Neutrophil (primary cell): ENCODE data around the gene ARL8B.

Experiments used
- H3K27ac ChIP-seq: fragments of 200-600 bp; sonication (generic); 2 replicates; pipeline ENCODE4 v1.5.1; 2016; ENCODE audit warnings: mild to moderate bottlenecking, moderate library complexity
- H3K27me3 ChIP-seq: fragments of 200-600 bp; sonication (generic); 2 replicates; pipeline ENCODE4 v1.6.0; 2016; ENCODE audit warnings: mild to moderate bottlenecking
- H3K36me3 ChIP-seq: fragments of 200-600 bp; sonication (generic); 2 replicates; pipeline ENCODE4 v1.5.1; 2017
- H3K4me1 ChIP-seq, 2 experiments: fragments of 200-600 bp in 1 of 2; sonication (generic) in 1 of 2; 1 replicate in 1 of 2; 2 replicates in 1 of 2; pipeline versions ENCODE4 v1.5.1 to v1.6.1; 2013 to 2016; ENCODE audit warnings: low read depth in 1 of 2, low read length in 1 of 2, mild to moderate bottlenecking in 1 of 2, moderate library complexity in 1 of 2; ENCODE audit not compliant: control insufficient read depth in 1 of 2, insufficient read depth in 1 of 2
- H3K4me3 ChIP-seq, 2 experiments: fragments of 200-600 bp in 1 of 2; sonication (generic) in 1 of 2; 1 replicate in 1 of 2; 2 replicates in 1 of 2; pipeline ENCODE4 v1.5.1; 2013 to 2016; ENCODE audit warnings: low read depth in 1 of 2, low read length in 1 of 2, mild to moderate bottlenecking in 1 of 2, moderate library complexity in 1 of 2
- H3K9me3 ChIP-seq: fragments of 200-600 bp; sonication (generic); 2 replicates; pipeline ENCODE4 v1.5.1; 2016
- TF ChIP-seq, protein P1 (sequence below): fragments of 200-600 bp; sonication (generic); IDR thresholded peaks from 2 replicates; pipeline ENCODE4 v1.5.1; 2016; ENCODE audit warnings: antibody characterized with exemption

Gene ARL8B

DNA sequence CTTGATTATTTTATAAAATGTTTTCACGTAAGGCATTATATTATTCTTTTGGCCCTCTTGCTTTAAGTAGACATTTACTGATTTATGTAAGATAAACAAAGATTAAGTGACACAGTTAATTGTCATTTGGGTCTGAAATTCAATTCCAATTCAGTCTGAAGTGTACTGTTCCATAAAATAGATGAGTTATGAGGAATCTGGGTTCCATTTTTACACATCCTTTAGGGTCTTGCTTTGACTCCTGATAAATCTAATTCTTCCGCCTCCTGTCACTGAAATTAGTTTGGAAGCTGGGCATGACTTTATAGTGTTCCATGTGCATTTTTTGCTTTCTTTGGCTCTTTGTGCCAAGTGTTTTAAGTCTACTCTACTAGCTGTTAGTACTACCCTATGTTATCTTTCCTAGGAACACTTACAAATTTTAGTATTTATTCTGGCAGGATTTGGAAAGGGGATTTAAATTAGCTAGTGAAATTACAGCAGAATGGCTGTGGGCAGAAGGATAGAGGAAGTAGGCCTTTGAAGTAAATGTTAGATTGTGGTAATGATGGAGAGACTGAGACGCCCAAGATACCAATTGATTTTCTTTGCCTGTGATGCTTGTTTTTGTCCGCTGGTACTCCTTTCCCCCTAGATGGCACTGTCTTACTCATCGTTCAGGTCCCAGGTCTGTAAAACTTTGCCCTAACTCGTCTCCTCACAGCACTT lies 14.3 kb downstream of the ARL8B start:
- Histone ChIP-seq H3K27ac (peak overlapping the region; percentile 68), H3K9me3 (no peaks in the 10 kb centered on the region), H3K27me3 (no peaks in the 10 kb centered on the region), H3K4me3 (no peak overlapping the region), H3K4me1 (peaks cover 36% of the 10 kb centered on the region in 2 experiments), H3K36me3 (peaks cover 3% of the 10 kb centered on the region)
- TF ChIP-seq, protein P1, sequence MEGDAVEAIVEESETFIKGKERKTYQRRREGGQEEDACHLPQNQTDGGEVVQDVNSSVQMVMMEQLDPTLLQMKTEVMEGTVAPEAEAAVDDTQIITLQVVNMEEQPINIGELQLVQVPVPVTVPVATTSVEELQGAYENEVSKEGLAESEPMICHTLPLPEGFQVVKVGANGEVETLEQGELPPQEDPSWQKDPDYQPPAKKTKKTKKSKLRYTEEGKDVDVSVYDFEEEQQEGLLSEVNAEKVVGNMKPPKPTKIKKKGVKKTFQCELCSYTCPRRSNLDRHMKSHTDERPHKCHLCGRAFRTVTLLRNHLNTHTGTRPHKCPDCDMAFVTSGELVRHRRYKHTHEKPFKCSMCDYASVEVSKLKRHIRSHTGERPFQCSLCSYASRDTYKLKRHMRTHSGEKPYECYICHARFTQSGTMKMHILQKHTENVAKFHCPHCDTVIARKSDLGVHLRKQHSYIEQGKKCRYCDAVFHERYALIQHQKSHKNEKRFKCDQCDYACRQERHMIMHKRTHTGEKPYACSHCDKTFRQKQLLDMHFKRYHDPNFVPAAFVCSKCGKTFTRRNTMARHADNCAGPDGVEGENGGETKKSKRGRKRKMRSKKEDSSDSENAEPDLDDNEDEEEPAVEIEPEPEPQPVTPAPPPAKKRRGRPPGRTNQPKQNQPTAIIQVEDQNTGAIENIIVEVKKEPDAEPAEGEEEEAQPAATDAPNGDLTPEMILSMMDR: no peak

- H3K9me3 ChIP-seq: no peaks in the 10 kb centered on the region
- H3K27me3 ChIP-seq: no peaks in the 10 kb centered on the region
- H3K27ac ChIP-seq: peak overlapping the region; percentile 68
- H3K36me3 ChIP-seq: peaks cover 3% of the 10 kb centered on the region
- TF ChIP-seq, protein P1: no peak
- no peak overlapping the region for H3K4me3 ChIP-seq
- H3K4me1 ChIP-seq: peaks cover 36% of the 10 kb centered on the region in 2 experiments
These were observed 14.9 kb downstream of the ARL8B start for GRCh38 chr3:5136919-5137429.

- peak overlapping the region; percentile 67 for H3K27ac ChIP-seq
- H3K9me3 ChIP-seq: no peaks in the 10 kb centered on the region
- no peak overlapping the region for H3K4me3 ChIP-seq
- H3K36me3 ChIP-seq: peaks cover 3% of the 10 kb centered on the region
- no peaks in the 10 kb centered on the region for H3K27me3 ChIP-seq
- TF ChIP-seq, protein P1: no peak
- H3K4me1 ChIP-seq: peaks cover 34 to 36% of the 10 kb centered on the region in 2 experiments
These were observed 16.3 kb downstream of the ARL8B start for GRCh38 chr3:5138214-5138981.

GRCh38 chr3:5140230-5140621 lies 18.1 kb downstream of the ARL8B start:
- Histone ChIP-seq H3K4me3 (no peak overlapping the region), H3K4me1 (peaks cover 41 to 51% of the 10 kb centered on the region in 2 experiments), H3K27me3 (no peaks in the 10 kb centered on the region), H3K9me3 (no peaks in the 10 kb centered on the region), H3K27ac (peak overlapping the region; percentile 67), H3K36me3 (peaks cover 3% of the 10 kb centered on the region)
- TF ChIP-seq, protein P1: no peak

GRCh38 chr3:5140839-5141238 lies 18.7 kb downstream of the ARL8B start:
- H3K36me3 ChIP-seq: peaks cover 3% of the 10 kb centered on the region
- peak overlapping the region; percentile 67 for H3K27ac ChIP-seq
- H3K4me1 ChIP-seq: peaks cover 41 to 53% of the 10 kb centered on the region in 2 experiments
- no peak overlapping the region for H3K4me3 ChIP-seq
- H3K9me3 ChIP-seq: no peaks in the 10 kb centered on the region
- H3K27me3 ChIP-seq: no peaks in the 10 kb centered on the region
- TF ChIP-seq, protein P1: no peak
